ENCODE measurements around the gene OR52B6.
"Not testable (repeated sequence)": the region's sequence is repeated elsewhere in the genome, so short reads cannot be mapped to it uniquely, and the experiment has no call there.

Gene OR52B6, protein sequence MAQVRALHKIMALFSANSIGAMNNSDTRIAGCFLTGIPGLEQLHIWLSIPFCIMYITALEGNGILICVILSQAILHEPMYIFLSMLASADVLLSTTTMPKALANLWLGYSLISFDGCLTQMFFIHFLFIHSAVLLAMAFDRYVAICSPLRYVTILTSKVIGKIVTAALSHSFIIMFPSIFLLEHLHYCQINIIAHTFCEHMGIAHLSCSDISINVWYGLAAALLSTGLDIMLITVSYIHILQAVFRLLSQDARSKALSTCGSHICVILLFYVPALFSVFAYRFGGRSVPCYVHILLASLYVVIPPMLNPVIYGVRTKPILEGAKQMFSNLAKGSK

DNA sequence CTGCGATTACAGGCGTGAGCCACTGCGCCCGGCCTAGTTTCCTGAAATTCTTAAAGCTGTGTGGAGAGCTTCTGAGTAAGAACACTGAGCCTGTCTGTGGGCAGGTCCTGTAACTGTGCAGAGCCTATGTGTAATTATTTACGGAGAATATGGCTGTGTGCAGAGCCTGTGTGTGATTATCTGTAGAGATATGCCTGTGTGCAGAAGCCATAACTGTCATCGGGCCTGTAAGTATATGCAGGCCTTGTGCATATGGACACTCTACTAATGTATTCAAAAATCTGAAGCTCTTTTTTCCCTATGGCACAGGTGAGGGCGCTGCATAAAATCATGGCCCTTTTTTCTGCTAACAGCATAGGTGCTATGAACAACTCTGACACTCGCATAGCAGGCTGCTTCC lies at the start of gene OR52B6:
OR52B6 (plus strand) TSS at position 301 of the 400 bp plus-strand sequence; CDS start at position 301, 0 bp downstream.
- no peak for DNase-seq

- DNase-seq: no peak
Measured at GRCh38 chr11:5531053-5531831, 49.4 kb upstream of the OR52B6 start.

GRCh38 chr11:5534046-5534445 lies 46.6 kb upstream of the OR52B6 start:
- DNase-seq: no peak

GRCh38 chr11:5536482-5536881 lies 44.2 kb upstream of the OR52B6 start:
- no peak for DNase-seq

- no peak for DNase-seq
Measured at GRCh38 chr11:5541427-5541826, 39.2 kb upstream of the OR52B6 start.

DNA sequence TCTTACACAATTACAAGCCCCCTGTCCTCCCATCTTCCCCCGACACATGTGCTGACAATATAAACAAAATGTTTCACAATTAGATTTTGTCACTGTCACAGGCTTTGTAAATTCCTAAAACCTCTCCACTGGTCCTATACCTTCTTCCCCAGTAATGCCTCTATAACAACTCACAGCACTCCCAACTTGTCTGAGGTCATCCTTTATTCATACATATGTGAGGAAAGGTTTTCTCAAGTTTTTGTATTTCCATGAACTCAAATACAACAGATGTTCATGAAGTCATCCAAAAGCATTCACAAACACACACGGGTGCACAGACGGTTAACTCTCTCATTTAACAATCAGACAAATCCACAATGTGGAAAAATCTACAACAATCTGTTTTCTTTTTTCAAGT lies 34.2 kb upstream of the OR52B6 start:
- DNase-seq: no peak

DNA sequence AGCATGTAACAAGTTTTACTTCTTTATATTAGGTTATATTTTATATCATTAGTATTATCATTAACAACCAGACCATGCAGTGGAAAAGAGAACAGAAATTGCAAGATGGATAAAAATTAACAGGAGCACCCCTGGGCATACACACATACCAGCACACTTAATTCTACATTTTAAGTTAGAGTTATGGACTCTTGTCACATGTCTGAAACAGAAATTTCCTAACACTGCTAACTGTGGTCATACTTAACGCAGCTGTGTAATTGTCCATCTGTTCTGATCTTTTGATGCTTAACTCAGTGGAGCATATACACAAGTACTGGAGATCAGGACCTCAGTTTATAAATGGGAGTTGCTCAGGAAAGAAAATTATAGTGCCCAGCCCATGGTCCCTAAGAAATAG lies 32.7 kb upstream of the OR52B6 start:
- DNase-seq: no peak

DNA sequence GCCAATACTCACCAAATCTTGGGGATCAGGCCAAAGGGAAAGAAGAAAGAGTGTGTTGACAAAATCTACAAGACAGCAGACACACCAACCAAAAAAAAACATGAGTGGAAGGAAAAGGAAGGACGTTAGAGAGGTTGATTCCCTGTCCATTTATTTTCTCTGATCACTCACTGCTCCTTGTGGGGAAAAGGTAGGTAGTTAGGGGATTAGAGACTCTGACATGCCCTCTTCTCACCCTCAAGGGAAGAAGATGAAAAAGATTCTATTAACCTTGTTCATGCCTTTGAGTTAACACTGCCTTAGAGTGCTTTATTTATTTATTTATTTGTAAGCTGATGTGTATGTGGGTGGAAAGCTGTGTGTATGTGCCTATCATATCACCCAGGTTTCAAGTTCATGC lies 32.2 kb upstream of the OR52B6 start, which contains the start of gene OR52H1:
OR52H1 (minus strand) TSS at position 101 of the 400 bp plus-strand sequence. CDS start 3,035 bp downstream, outside the sequence.
- no peak for DNase-seq

DNA sequence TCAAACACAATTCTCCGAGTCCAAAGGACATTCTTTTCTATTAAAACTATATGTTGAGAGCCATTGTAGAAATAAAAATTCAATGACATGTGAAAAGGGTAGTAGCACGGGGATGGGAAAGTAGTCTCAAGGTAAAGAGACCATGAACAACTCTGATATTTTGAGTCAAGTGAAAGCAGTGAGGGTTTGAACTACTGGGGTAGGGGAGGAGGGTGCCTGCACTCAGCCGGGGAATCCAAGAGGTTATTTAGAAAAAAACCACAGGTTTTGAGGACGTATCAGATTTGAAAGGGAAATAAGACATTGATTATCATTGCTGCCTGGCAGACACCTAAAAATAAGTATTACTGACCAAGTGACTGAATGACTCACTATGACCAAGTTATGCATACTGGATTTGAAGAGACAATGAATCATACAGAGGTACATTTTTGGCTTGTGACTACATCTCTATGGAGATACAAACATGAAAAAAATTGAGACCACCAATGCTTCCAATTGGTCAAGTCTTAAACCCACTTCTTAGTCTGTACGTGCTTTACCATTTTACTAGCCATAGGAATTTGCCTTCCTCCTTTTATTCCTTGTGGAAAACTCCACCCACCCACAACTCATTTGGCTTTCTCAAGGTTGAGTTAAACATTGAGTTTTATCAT lies 30.1 kb upstream of the OR52B6 start:
- no peak for DNase-seq

DNA sequence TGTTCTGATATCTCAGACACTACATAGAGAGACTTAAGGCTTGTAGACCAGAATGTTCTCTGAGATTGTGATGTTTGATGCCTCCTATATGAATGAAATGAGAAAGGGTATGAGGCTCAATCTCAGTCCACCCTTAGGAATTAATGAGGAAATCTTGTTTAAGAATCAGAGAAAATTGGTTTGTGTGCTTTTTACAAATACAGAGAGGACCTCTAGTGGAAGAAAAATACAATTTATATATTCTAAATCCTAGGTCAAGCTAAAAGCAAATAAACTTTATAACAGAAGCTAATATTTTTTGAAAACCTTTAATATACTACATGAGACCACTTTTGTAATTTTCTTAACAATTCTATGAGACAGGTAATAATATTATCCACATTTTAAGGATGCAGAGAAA lies 27.3 kb upstream of the OR52B6 start:
- DNase-seq: no peak

- no peak for DNase-seq
Measured at GRCh38 chr11:5556596-5557188, 24.0 kb upstream of the OR52B6 start.

DNA sequence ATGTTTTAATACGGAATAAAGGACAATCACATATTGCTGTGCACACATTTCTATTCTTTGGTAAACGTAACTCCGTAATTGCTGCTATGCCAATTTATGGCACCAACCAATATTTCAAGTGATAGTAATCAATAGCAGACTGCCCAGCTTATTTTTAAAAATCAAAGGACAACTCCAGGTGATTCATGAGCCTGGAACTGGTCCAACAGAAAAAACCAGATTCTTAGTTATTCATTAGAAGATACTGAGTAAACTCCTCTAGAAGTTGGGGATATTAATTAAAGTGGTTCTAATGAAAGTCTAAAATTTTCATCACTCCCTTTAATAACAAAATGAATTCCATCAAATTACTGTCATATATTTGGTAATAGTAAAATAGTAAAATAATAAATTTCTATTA lies 22.9 kb upstream of the OR52B6 start:
- no peak for DNase-seq

DNA sequence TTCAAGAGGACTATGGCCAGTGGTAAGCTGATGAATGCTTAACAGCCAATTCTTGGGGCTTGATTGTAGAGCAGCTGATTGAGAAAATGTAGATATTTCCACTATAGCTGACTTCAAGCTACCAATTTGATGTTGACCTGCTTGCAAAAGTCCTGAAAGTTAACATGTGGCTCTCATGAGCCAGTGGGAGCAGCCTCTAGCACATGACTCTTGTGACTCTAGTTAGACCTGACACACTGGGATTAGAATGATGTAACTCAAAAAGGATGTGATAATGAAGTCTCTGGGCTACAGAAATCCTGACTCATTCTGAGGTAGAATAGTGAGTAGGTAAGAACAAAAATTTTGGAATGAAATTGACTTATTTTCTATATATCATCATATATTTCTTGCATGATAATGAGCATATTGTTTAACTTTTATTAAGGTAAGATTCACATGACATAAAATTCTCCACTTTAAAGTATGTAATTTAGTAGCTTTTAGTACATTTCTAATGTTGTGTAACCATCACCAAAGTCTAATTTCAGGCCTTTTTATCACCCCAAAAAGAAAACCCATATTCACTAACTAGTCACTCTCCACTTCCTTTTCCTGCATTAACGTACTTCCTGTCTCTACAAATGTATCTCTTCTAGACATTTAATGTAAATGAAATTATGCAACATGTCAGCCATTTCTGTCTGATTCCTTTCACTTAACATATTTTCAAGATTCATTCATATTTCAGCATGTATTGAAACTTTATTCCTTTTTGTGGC lies 16.2 kb upstream of the OR52B6 start:
- no peak for DNase-seq

DNA sequence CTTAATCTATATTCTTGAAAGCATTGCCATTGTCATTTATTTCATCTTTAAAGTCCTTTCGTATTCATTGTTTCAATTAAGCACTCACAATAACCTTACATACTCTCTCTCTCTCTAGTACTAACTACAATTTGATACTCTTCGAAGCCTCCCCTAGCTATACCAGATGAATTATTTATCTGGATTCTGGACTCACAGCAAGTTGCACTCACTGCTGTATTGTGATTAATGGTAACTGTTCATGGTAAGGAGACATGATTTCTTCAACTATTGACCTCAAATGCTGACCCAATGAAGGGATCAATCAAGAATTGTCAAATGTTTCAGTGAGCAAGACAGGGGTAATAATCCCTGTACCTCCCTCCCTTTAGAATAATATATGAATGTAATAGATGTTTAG lies 6.0 kb upstream of the OR52B6 start:
- no peak for DNase-seq

GRCh38 chr11:5575152-5575551 lies 5.5 kb upstream of the OR52B6 start:
- DNase-seq: no peak

- no peak for DNase-seq
Measured at GRCh38 chr11:5577101-5577500, 3.6 kb upstream of the OR52B6 start.

- no peak for DNase-seq
Measured at GRCh38 chr11:5581014-5581413, 337 bp downstream of the OR52B6 start.

- DNase-seq: not testable (repeated sequence)
Measured at GRCh38 chr11:5584458-5584857, 3.8 kb downstream of the OR52B6 start.

DNA sequence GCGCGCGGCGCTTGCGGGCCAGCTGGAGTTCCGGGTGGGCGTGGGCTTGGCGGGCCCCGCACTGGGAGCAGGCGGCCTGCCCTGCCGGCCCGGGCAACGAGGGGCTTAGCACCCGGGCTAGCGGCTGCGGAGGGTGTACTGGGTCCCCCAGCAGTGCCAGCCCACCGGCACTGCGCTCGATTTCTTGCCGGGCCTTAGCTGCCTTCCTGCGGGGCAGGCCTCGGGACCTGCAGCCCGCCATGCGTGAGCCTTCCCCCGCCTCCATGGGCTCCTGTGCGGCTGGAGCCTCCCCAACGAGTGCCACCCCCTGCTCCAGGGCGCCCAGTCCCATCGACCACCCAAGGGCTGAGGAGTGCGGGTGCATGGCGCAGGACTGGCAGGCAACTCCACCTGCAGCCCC lies 9.2 kb downstream of the OR52B6 start:
- not testable (repeated sequence) for DNase-seq

- DNase-seq: no peak
Measured at GRCh38 chr11:5591613-5592012, 10.9 kb downstream of the OR52B6 start.

DNA sequence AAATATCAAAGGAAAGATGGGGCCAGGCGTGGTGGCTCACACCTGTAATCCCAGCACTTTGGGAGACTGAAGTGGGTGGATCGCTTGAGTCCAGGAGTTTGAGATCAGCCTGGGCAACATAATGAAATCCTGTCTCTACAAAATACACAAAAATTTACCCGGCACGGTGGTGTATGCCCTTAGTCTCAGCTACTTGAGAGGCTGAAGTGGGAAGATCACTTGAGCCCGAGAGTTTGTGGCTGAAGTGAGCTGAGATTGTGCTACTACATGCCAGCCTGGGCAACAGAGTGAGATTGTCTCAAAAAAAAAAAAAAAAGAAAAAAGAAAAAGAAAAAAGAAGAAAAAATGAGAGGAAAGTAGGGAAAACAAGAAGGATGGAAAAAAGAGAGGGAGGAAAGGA lies 11.9 kb downstream of the OR52B6 start:
- no peak for DNase-seq

DNA sequence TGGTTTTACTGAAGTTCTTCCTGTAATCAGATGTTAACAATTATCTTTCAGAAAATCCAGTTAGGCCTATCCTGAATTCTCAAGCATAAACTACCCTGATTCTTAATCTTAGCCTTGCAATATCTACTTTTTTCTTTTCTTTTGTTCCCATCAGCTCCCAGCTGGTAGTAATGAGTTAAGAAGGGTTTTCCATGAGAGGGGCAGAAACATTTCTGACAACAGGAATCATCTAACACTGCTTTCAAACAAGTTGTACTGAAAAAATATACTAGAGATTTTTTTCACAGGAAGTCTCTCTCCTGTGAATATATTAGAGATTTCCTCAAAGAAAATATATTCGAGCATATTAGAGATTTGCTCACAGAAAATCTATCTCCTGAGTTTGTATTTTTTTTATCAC lies 12.5 kb downstream of the OR52B6 start:
- DNase-seq: no peak

Data from GF-D8 (cell line).